Uterus (tissue), 4 donors: ENCODE measurements around the gene CDC42EP5. TPM values are rescaled to one million over a fixed set of nuclear protein-coding genes. Genes with fewer than 3 reads are reported as not detected.
A peak's percentile ranks its signal among the peaks of the same experiment; 100 is the strongest.
"Not testable (repeated sequence)": the region's sequence is repeated elsewhere in the genome, so short reads cannot be mapped to it uniquely, and the experiment has no call there.

Experiments
- DNase-seq, 2 donors: peaks; one replicate each; pipeline ENCODE4 v3.0.0-alpha.2; 2019 to 2020
- H3K27ac ChIP-seq, 2 donors: fragments of 200-600 bp; sonication (generic); 1 replicate in 1 of 2; 2 replicates in 1 of 2; pipeline ENCODE4 v1.5.1; 2016 to 2018
- H3K27me3 ChIP-seq, 2 donors: fragments of 200-600 bp; sonication (generic); one replicate each; pipeline ENCODE4 v1.5.1; 2018 to 2019; ENCODE audit warnings: control low read depth in 1 of 2
- H3K36me3 ChIP-seq, 2 donors: fragments of 200-600 bp; sonication (generic); one replicate each; pipeline ENCODE4 v1.5.1; 2019; ENCODE audit warnings: control low read depth in 1 of 2
- H3K4me1 ChIP-seq, 2 donors: fragments of 200-600 bp; sonication (generic); one replicate each; pipeline ENCODE4 v1.5.1; 2018 to 2019; ENCODE audit warnings: control low read depth in 1 of 2
- H3K4me3 ChIP-seq, 2 donors: fragments of 200-600 bp; sonication (generic); 1 replicate in 1 of 2; 2 replicates in 1 of 2; pipeline ENCODE4 v1.5.1; 2018 to 2019; ENCODE audit warnings: mild to moderate bottlenecking in 1 of 2
- H3K9me3 ChIP-seq, 2 donors: fragments of 200-600 bp; sonication (generic); one replicate each; pipeline ENCODE4 v1.5.1; 2019; ENCODE audit warnings: control low read depth in 1 of 2
- POLR2A ChIP-seq, 2 donors: fragments of 450-650 bp; IDR thresholded peaks; one replicate each; pipeline ENCODE4 v1.6.1; 2016; ENCODE audit warnings: antibody characterized with exemption in 2 of 2, mild to moderate bottlenecking in 1 of 2, moderate library complexity in 1 of 2
- intact Hi-C: fragments of 100-400 bp; cut with DNase I; formaldehyde crosslinking; loops from one replicate; pipeline ENCODE4 v1.15.1; 2023; ENCODE audit warnings: low total_unique reads
- total RNA-seq, 4 donors: library from RNA; depleted of rRNA in 3 of 4; stranded (reverse); fragments of >200 nt in 3 of 4; gene quantifications; one replicate each; pipeline versions ENCODE4 v1.1.0 to v1.2.4, GENCODE V29; 2014 to 2023
- TF ChIP-seq, protein P1 (sequence below), 4 experiments: fragments of 200-600 bp in 2 of 4; fragments of 450-650 bp in 2 of 4; sonication (generic) in 2 of 4; IDR thresholded peaks; one replicate each; pipeline ENCODE4 v1.5.1; 2016 to 2019; ENCODE audit warnings: antibody characterized with exemption in 4 of 4, mild to moderate bottlenecking in 2 of 4, moderate library complexity in 1 of 4
- donor health status: DM: yes; HTN: yes; CAD: no.

Gene CDC42EP5
- total RNA-seq, 4 donors from 2014 or later = 1.8 to 39.8 (median 16.1) TPM

DNA sequence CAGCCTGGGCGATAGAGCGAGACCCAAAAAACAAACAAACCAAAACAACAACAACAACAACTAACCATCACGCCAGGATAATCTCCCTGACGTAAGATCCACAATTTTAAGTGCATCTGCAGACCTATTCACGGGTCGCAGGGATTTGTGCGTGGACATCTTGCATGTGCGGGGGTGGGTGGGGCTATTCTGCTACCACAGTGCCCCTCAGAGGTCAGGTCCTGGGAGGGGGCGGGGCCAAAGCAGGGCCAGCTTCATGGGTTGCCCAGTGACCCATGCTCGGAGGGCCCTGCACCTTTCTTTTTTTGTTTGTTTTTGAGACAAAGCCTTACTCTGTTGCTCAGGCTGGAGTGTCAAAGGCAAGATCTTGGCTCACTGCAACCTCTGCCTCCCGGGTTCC, 2.6 kb upstream of the CDC42EP5 start:
- Histone ChIP-seq H3K4me3 (no peak overlapping the region), H3K4me1 (no peaks in the 10 kb centered on the region), H3K27ac (no peak overlapping the region), H3K36me3 (no peaks in the 10 kb centered on the region), H3K27me3 (peaks cover 0 to 1% of the 10 kb centered on the region in 2 donors), H3K9me3 (no peaks in the 10 kb centered on the region)
- DNase-seq = no peak
- TF ChIP-seq, protein P1, sequence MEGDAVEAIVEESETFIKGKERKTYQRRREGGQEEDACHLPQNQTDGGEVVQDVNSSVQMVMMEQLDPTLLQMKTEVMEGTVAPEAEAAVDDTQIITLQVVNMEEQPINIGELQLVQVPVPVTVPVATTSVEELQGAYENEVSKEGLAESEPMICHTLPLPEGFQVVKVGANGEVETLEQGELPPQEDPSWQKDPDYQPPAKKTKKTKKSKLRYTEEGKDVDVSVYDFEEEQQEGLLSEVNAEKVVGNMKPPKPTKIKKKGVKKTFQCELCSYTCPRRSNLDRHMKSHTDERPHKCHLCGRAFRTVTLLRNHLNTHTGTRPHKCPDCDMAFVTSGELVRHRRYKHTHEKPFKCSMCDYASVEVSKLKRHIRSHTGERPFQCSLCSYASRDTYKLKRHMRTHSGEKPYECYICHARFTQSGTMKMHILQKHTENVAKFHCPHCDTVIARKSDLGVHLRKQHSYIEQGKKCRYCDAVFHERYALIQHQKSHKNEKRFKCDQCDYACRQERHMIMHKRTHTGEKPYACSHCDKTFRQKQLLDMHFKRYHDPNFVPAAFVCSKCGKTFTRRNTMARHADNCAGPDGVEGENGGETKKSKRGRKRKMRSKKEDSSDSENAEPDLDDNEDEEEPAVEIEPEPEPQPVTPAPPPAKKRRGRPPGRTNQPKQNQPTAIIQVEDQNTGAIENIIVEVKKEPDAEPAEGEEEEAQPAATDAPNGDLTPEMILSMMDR (IDR thresholded peaks at IDR 0.05) = no peak
- TF ChIP-seq POLR2A (IDR thresholded peaks at IDR 0.05) = no peak
- intact Hi-C loops = no loop called here

DNA sequence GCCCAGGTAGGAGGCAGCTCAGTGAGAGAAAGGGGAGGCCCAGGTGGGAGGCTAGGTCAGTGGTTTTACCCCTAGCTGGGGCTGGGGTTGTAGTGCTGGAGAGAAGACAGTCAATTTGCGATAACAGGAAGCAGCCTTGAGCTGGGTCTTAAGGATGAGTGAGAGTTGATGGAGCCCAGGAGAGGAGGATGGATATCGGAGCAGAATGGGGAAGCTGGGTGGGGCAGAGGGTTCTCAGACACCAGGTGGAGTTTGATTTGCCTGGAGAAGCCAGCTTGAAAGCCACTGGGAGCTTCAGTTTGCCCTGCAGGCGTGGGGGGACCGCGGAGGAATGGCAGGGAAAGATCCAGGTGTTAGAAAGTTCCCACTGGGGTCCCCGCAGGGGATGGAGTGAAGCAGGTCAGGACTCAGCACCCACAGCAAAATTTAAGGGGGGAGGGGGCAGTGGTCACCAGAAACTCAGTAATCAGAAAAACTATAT, 836 bp upstream of the CDC42EP5 start:
- no peak overlapping the region for H3K4me3 ChIP-seq
- H3K9me3 ChIP-seq = no peaks in the 10 kb centered on the region
- no peaks in the 10 kb centered on the region for H3K36me3 ChIP-seq
- no peak for TF ChIP-seq POLR2A (IDR thresholded peaks at IDR 0.05)
- TF ChIP-seq, protein P1 (IDR thresholded peaks at IDR 0.05) = no peak
- intact Hi-C loops = no loop called here
- DNase-seq = no peak
- H3K27ac ChIP-seq = peak overlapping the region; percentile 83 to 84
- H3K27me3 ChIP-seq = peaks cover 0 to 4% of the 10 kb centered on the region in 2 donors
- no peaks in the 10 kb centered on the region for H3K4me1 ChIP-seq

DNA sequence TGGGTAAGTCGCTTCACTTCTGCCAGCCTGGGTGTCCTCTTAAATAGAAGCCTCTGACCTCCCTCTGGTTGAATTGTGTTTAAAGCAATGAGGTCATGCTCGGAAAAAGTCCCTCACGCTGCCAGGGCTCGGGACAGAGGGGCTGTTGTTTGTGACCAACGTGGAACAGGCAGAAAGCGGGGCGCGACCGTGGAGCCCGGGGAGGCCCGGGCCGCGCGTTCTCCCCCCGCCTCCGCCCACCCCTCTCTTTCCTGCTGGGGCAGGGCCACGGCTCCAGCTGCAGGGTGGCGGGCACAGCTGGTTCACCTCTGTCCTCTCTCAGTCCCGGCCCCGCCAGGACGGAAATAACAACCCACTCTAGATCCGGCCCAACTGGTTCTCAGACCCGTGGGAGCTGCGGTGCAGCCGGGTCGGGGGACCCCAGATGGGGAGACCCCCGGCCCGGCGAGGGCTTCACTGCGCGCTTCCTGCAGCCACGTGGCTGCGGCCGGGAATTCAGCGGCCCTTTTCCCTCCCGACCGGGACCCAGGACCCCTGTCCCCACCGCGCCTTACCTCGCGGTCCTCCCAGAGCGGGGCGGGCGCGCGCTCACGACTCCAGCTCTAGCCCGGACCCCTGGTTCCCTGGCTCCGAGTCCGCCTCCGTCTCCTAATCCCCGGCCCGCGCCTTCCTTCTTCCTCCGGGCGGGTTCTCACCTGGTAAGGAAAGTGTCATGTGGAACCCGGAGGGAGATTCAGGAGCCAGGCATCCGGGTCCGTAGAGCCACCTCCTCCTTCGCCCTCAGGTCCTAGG, 1.9 kb downstream of the CDC42EP5 start:
- peak overlapping the region; percentile 11 to 26 for H3K4me3 ChIP-seq
- peak in 1 of 2 donors; percentile 21 for TF ChIP-seq POLR2A (IDR thresholded peaks at IDR 0.05)
- TF ChIP-seq, protein P1 (IDR thresholded peaks at IDR 0.05) = no peak
- intact Hi-C loops = no loop called here
- H3K27ac ChIP-seq = peak overlapping the region; percentile 47 to 72
- no peak for DNase-seq
- no peaks in the 10 kb centered on the region for H3K36me3 ChIP-seq
- H3K27me3 ChIP-seq = peaks cover 0 to 4% of the 10 kb centered on the region in 2 donors
- H3K9me3 ChIP-seq = no peaks in the 10 kb centered on the region
- H3K4me1 ChIP-seq = no peaks in the 10 kb centered on the region

DNA sequence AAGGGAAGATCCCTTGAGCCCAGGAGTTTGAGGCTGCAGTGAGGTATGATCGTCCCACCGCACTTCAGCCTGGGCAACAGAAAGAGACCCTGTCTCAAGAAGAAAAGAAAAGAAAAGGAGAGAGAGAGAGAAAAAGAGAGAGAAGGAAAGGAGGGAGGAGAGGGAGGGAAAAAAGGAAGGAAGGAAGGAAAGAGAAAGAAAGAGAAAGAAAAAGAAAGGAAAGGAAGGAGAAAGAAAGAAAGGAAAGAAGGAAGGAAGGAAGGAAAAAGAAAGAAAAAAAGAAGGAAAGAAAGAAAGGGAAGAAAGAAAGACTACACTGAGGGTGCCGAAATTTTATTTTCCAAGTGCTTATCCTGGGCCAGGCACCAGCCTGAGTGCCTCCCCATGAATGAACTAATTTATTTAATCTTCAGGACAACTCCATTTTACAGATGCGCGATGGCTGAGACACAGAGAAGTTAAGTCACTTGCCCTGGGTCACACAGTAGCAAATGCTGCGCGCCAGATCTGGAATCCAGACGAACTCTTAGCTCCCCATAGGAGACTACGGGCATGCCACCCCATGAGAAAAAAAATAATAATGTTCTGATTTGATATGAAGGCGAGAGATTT, 2.7 kb downstream of the CDC42EP5 start:
- Histone ChIP-seq H3K4me3 (no peak overlapping the region), H3K27ac (peak overlapping the region; percentile 47 to 72), H3K36me3 (no peaks in the 10 kb centered on the region), H3K27me3 (peaks cover 0 to 4% of the 10 kb centered on the region in 2 donors), H3K4me1 (no peaks in the 10 kb centered on the region), H3K9me3 (no peaks in the 10 kb centered on the region)
- DNase-seq = no peak
- TF ChIP-seq POLR2A (IDR thresholded peaks at IDR 0.05) = no peak
- TF ChIP-seq, protein P1 (IDR thresholded peaks at IDR 0.05) = no peak
- intact Hi-C loops = no loop called here

DNA sequence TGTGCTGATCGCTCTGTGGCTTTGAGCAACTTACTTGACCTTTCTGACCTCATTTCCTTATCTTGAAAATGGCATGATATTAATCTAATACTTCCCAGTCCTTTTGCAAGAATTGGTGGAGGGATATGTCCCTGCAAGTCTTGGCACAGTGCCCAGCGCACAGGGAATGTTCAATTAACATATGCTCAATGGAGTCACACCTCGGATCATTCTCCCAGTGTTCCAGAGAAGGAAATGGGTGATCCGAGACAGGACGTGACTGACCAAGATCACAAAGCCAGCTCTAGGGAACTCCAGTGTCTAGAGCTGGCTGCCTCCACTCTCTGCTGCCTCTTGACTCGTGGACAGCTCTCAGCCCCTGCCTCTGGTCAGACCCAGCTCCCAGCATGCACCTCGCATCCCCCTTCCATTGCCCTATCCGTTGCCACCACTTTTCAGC, 3.6 kb downstream of the CDC42EP5 start:
- Histone ChIP-seq H3K36me3 (no peaks in the 10 kb centered on the region), H3K27ac (peak overlapping the region in 1 of 2 donors; percentile 47), H3K4me1 (no peaks in the 10 kb centered on the region), H3K27me3 (peaks cover 0 to 4% of the 10 kb centered on the region in 2 donors), H3K9me3 (no peaks in the 10 kb centered on the region), H3K4me3 (no peak overlapping the region)
- TF ChIP-seq, protein P1 (IDR thresholded peaks at IDR 0.05) = no peak
- no peak for TF ChIP-seq POLR2A (IDR thresholded peaks at IDR 0.05)
- intact Hi-C loops = no loop called here
- peak in 1 of 2 donors; percentile 64 for DNase-seq

DNA sequence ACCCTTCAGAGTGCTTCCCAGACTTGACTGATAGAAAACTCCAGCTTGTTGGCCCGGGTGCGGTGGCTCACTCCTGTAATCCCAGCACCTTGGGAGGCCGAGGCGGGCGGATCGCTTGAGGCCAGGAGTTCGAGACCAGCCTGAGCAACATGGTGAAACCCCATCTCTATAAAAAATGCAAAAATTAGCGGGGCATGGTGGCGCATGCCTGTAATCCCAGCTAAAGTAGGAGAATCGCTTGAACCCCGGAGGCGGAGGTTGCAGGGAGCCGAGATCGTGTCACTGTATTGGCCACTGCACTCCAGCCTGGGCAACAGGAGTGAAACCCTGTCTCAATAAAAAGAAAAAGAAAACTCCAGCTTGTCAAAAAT, 7.0 kb downstream of the CDC42EP5 start:
- intact Hi-C loops, H3K9me3 ChIP-seq, H3K4me1 ChIP-seq, DNase-seq, H3K4me3 ChIP-seq, H3K36me3 ChIP-seq, H3K27me3 ChIP-seq, H3K27ac ChIP-seq: not testable (repeated sequence)
